Sigmoid colon (tissue), 7 donors: Measurements from ENCODE around the gene COL4A1. TPM values are rescaled to one million over a fixed set of nuclear protein-coding genes. Genes with fewer than 3 reads are reported as not detected.

Source experiments
- DNase-seq: peaks from one replicate; pipeline ENCODE4 v3.0.0-alpha.2; 2019
- H3K27ac ChIP-seq, 4 donors: fragments of 200-600 bp; sonication (generic); one replicate each; pipeline ENCODE4 v1.5.1; 2016 to 2019; ENCODE audit warnings: mild to moderate bottlenecking in 1 of 4
- H3K27me3 ChIP-seq, 3 donors: fragments of 200-600 bp; sonication (generic); one replicate each; pipeline ENCODE4 v1.5.1; 2019; ENCODE audit warnings: mild to moderate bottlenecking in 1 of 3
- H3K36me3 ChIP-seq, 4 donors: fragments of 200-600 bp; sonication (generic); one replicate each; pipeline ENCODE4 v1.5.1; 2016 to 2019
- H3K4me1 ChIP-seq, 4 donors: fragments of 200-600 bp; sonication (generic); one replicate each; pipeline ENCODE4 v1.5.1; 2017 to 2019
- H3K4me3 ChIP-seq, 4 donors: fragments of 200-600 bp; sonication (generic); one replicate each; pipeline ENCODE4 v1.5.1; 2017 to 2019; ENCODE audit warnings: mild to moderate bottlenecking in 2 of 4, moderate library complexity in 1 of 4
- H3K9me3 ChIP-seq, 4 donors: fragments of 200-600 bp in 3 of 4; sonication (generic) in 3 of 4; one replicate each; pipeline versions ENCODE4 v1.5.1 to v1.6.1; 2013 to 2019
- CTCF ChIP-seq, 4 experiments: fragments of 450-650 bp in 3 of 4; fragments of 200-600 bp in 1 of 4; IDR thresholded peaks; one replicate each; pipeline ENCODE4 v1.5.1; 2016 to 2019; ENCODE audit warnings: antibody characterized with exemption in 4 of 4, mild to moderate bottlenecking in 3 of 4, moderate library complexity in 2 of 4
- EP300 ChIP-seq, 4 donors: sonication (generic); formaldehyde crosslinking; IDR thresholded peaks; one replicate each; pipeline ENCODE4 v1.6.1; 2017; ENCODE audit warnings: antibody characterized with exemption in 4 of 4
- POLR2A ChIP-seq, 2 donors: fragments of 450-650 bp; IDR thresholded peaks; one replicate each; pipeline ENCODE4 v1.6.1; 2016; ENCODE audit warnings: antibody characterized with exemption in 2 of 2, mild to moderate bottlenecking in 2 of 2, moderate library complexity in 2 of 2
- POLR2AphosphoS5 ChIP-seq, 4 donors: sonication (generic); formaldehyde crosslinking; IDR thresholded peaks; one replicate each; pipeline ENCODE4 v1.6.1; 2017; ENCODE audit warnings: antibody characterized with exemption in 4 of 4
- WGBS, 2 donors: extraction: QIAGEN DNeasy Blood & Tissue Kit; methylation state at CpG; one replicate each; pipeline ENCODE4 v1.1.7; 2013; 5-methylcytosine and 5-hydroxymethylcytosine counted together
- intact Hi-C: fragments of 100-400 bp; cut with DNase I; formaldehyde crosslinking; loops from one replicate; pipeline ENCODE4 v1.15.1; 2023
- polyA plus RNA-seq, 3 donors: library from polyadenylated mRNA; stranded (reverse); fragments of 200-250 nt; gene quantifications; one replicate each; pipeline ENCODE4 v1.2.3, GENCODE V29; 2013
- total RNA-seq, 4 donors: library from RNA; depleted of rRNA; stranded (reverse); fragments of >200 nt; gene quantifications; one replicate each; pipeline ENCODE4 v1.1.0, GENCODE V29; 2016
- donor health status: healthy with polysubstance abuse.
- donor health status: Bipolar disorder and iron deficiency.
- donor health status: healthy.

COL4A1 gene
- total and polyA plus RNA-seq, 7 donors, result 9.2 to 598 (median 235) TPM

GRCh38 chr13:110152351-110152750, 154.6 kb downstream of the COL4A1 start:
- DNase-seq, result no peak
- Histone ChIP-seq H3K4me1 (peaks cover 0 to 12% (median 0%) of the 10 kb centered on the region in 4 donors), H3K27ac (no peak overlapping the region), H3K36me3 (peaks cover 47 to 97% (median 62%) of the 10 kb centered on the region in 4 donors), H3K9me3 (no peaks in the 10 kb centered on the region), H3K27me3 (no peaks in the 10 kb centered on the region), H3K4me3 (no peak overlapping the region)
- intact Hi-C loops, result no loop called here
- TF ChIP-seq EP300 (IDR thresholded peaks at IDR 0.05) (no peak), POLR2A (IDR thresholded peaks at IDR 0.05) (no peak), POLR2AphosphoS5 (IDR thresholded peaks at IDR 0.05) (no peak), CTCF (IDR thresholded peaks at IDR 0.05) (no peak)
- WGBS, 2 donors, result 95% methylated on average over 17 of the region's 17 CpGs

- H3K27ac ChIP-seq, result peak overlapping the region in 2 of 4 donors; percentile 33 to 50
- H3K4me3 ChIP-seq, result no peak overlapping the region
- peaks cover 0 to 9% (median 0%) of the 10 kb centered on the region in 4 donors for H3K4me1 ChIP-seq
- intact Hi-C loops, result no loop called here
- no peaks in the 10 kb centered on the region for H3K27me3 ChIP-seq
- no peaks in the 10 kb centered on the region for H3K9me3 ChIP-seq
- no peak for DNase-seq
- WGBS, 2 donors, result 94% methylated on average over 12 of the region's 12 CpGs
- peaks cover 50 to 97% (median 56%) of the 10 kb centered on the region in 4 donors for H3K36me3 ChIP-seq
- TF ChIP-seq POLR2A (IDR thresholded peaks at IDR 0.05) (no peak), POLR2AphosphoS5 (IDR thresholded peaks at IDR 0.05) (no peak), EP300 (IDR thresholded peaks at IDR 0.05) (no peak), CTCF (IDR thresholded peaks at IDR 0.05) (no peak)
These were observed 155.5 kb downstream of the COL4A1 start for GRCh38 chr13:110151462-110151861.

GRCh38 chr13:110150384-110151101, 156.4 kb downstream of the COL4A1 start:
- Histone ChIP-seq H3K27me3 (no peaks in the 10 kb centered on the region), H3K4me3 (no peak overlapping the region), H3K9me3 (no peaks in the 10 kb centered on the region), H3K27ac (peak overlapping the region in 3 of 4 donors; percentile 4 to 50 (median 34)), H3K4me1 (peaks cover 0 to 9% (median 0%) of the 10 kb centered on the region in 4 donors), H3K36me3 (peaks cover 50 to 89% (median 52%) of the 10 kb centered on the region in 4 donors)
- no peak for DNase-seq
- WGBS, 2 donors, result 90 to 91% methylated on average over 15 of the region's 15 CpGs
- TF ChIP-seq EP300 (IDR thresholded peaks at IDR 0.05), result no peak
- TF ChIP-seq POLR2A (IDR thresholded peaks at IDR 0.05), result no peak
- no peak for TF ChIP-seq POLR2AphosphoS5 (IDR thresholded peaks at IDR 0.05)
- no peak for TF ChIP-seq CTCF (IDR thresholded peaks at IDR 0.05)
- intact Hi-C loops, result no loop called here

GRCh38 chr13:110149036-110149435, 157.9 kb downstream of the COL4A1 start:
- H3K27ac ChIP-seq, result no peak overlapping the region
- H3K4me3 ChIP-seq, result no peak overlapping the region
- peaks cover 0 to 9% (median 0%) of the 10 kb centered on the region in 4 donors for H3K4me1 ChIP-seq
- DNase-seq, result no peak
- H3K36me3 ChIP-seq, result peaks cover 37 to 74% (median 39%) of the 10 kb centered on the region in 4 donors
- H3K27me3 ChIP-seq, result no peaks in the 10 kb centered on the region
- H3K9me3 ChIP-seq, result no peaks in the 10 kb centered on the region
- intact Hi-C loops, result no loop called here
- WGBS, 2 donors, result 95 to 96% methylated on average over 7 of the region's 7 CpGs
- TF ChIP-seq CTCF (IDR thresholded peaks at IDR 0.05), result no peak
- no peak for TF ChIP-seq POLR2AphosphoS5 (IDR thresholded peaks at IDR 0.05)
- TF ChIP-seq EP300 (IDR thresholded peaks at IDR 0.05), result no peak
- no peak for TF ChIP-seq POLR2A (IDR thresholded peaks at IDR 0.05)
